Measurements from ENCODE around the gene ADGRV1.
"Not testable (repeated sequence)": the region's sequence is repeated elsewhere in the genome, so short reads cannot be mapped to it uniquely, and the experiment has no call there.

- TF ChIP-seq CTCF (IDR thresholded peaks at IDR 0.05; ENCODE audit: borderline replicate concordance, extremely low read depth, low read length, poor library complexity, severe bottlenecking); EZH2 (IDR thresholded peaks at IDR 0.05; ENCODE audit: borderline replicate concordance, low read depth, low read length, severe bottlenecking): not testable (repeated sequence)
These were observed 454.3 kb downstream of the ADGRV1 start for GRCh38 chr5:91012867-91013266.

Data from DND-41 (cell line).